ENCODE results near the gene CASKIN2.

DNA sequence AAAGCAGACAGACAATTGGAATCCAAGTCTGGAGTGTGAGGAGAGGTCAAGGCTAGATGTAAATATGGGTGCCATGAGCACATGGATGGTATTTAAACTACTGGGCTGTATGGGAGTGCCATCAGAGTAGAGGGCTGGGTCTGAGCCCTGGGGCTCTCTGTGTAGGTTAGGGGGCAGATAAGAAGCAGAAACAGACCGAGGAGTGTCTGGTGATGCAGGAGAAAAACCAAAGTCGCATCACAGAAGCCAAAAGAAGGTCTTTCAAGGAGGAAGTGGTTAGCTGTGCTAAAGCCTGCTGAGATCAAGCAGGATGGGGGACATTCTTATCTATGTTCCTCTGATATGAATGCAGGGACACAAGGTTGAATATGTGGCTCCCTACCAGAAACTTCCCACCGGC is 2.9 kb upstream of the CASKIN2 start:
- TF ChIP-seq, protein P1, sequence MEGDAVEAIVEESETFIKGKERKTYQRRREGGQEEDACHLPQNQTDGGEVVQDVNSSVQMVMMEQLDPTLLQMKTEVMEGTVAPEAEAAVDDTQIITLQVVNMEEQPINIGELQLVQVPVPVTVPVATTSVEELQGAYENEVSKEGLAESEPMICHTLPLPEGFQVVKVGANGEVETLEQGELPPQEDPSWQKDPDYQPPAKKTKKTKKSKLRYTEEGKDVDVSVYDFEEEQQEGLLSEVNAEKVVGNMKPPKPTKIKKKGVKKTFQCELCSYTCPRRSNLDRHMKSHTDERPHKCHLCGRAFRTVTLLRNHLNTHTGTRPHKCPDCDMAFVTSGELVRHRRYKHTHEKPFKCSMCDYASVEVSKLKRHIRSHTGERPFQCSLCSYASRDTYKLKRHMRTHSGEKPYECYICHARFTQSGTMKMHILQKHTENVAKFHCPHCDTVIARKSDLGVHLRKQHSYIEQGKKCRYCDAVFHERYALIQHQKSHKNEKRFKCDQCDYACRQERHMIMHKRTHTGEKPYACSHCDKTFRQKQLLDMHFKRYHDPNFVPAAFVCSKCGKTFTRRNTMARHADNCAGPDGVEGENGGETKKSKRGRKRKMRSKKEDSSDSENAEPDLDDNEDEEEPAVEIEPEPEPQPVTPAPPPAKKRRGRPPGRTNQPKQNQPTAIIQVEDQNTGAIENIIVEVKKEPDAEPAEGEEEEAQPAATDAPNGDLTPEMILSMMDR (IDR thresholded peaks at IDR 0.05; ENCODE audit: low read depth, low read length, missing input control) = no peak
- no peak for TF ChIP-seq GABPA (IDR thresholded peaks at IDR 0.05 in 1 of 2, conservative IDR thresholded peaks at IDR 0.05 in 1 of 2)
- no peak for TF ChIP-seq YY1 (IDR thresholded peaks at IDR 0.05)
- TF ChIP-seq, protein P2, sequence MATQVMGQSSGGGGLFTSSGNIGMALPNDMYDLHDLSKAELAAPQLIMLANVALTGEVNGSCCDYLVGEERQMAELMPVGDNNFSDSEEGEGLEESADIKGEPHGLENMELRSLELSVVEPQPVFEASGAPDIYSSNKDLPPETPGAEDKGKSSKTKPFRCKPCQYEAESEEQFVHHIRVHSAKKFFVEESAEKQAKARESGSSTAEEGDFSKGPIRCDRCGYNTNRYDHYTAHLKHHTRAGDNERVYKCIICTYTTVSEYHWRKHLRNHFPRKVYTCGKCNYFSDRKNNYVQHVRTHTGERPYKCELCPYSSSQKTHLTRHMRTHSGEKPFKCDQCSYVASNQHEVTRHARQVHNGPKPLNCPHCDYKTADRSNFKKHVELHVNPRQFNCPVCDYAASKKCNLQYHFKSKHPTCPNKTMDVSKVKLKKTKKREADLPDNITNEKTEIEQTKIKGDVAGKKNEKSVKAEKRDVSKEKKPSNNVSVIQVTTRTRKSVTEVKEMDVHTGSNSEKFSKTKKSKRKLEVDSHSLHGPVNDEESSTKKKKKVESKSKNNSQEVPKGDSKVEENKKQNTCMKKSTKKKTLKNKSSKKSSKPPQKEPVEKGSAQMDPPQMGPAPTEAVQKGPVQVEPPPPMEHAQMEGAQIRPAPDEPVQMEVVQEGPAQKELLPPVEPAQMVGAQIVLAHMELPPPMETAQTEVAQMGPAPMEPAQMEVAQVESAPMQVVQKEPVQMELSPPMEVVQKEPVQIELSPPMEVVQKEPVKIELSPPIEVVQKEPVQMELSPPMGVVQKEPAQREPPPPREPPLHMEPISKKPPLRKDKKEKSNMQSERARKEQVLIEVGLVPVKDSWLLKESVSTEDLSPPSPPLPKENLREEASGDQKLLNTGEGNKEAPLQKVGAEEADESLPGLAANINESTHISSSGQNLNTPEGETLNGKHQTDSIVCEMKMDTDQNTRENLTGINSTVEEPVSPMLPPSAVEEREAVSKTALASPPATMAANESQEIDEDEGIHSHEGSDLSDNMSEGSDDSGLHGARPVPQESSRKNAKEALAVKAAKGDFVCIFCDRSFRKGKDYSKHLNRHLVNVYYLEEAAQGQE (IDR thresholded peaks at IDR 0.05) = no peak
- no peak for TF ChIP-seq SP1 (IDR thresholded peaks at IDR 0.05)
- no peak for TF ChIP-seq RXRA (IDR thresholded peaks at IDR 0.05)
- TF ChIP-seq RAD21 (IDR thresholded peaks at IDR 0.05) = no peak
- TF ChIP-seq HNF4A (conservative IDR thresholded peaks at IDR 0.05) = no peak
- no peak for TF ChIP-seq TAF1 (conservative IDR thresholded peaks at IDR 0.05)
- TF ChIP-seq NR2F2 (IDR thresholded peaks at IDR 0.05) = no peak
- TF ChIP-seq, protein P3, sequence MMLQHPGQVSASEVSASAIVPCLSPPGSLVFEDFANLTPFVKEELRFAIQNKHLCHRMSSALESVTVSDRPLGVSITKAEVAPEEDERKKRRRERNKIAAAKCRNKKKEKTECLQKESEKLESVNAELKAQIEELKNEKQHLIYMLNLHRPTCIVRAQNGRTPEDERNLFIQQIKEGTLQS (IDR thresholded peaks at IDR 0.05) = no peak
- TF ChIP-seq, protein P4, sequence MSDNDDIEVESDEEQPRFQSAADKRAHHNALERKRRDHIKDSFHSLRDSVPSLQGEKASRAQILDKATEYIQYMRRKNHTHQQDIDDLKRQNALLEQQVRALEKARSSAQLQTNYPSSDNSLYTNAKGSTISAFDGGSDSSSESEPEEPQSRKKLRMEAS (IDR thresholded peaks at IDR 0.05) = no peak

Measured in liver (tissue), 3 donors.